ENCODE measurements around the gene SRD5A1.

GRCh38 chr5:6601816-6602215 is 31.4 kb upstream of the SRD5A1 start:
- no peak for TF ChIP-seq EZH2 (IDR thresholded peaks at IDR 0.05; ENCODE audit: insufficient read depth, poor library complexity, severe bottlenecking)
- no peak for TF ChIP-seq EZH2phosphoT487 (IDR thresholded peaks at IDR 0.05; ENCODE audit: insufficient read depth, low read depth)
